GM12878 (cell line): ENCODE measurements around the gene DAAM1. TPM values are rescaled to one million over a fixed set of nuclear protein-coding genes. Genes with fewer than 3 reads are reported as not detected.
A peak's percentile ranks its signal among the peaks of the same experiment; 100 is the strongest.

ENCODE experiments used
- ATAC-seq: fragments of 200-7000 bp; cut with Tn5 transposase; 3 replicates; pipeline ENCODE4 v1.9.1; 2020; ENCODE audit warnings: mild to moderate bottlenecking, moderate library complexity
- BruUV-seq: library from RNA; stranded (reverse); fragments of 400-500 nt; replicated peaks from 2 replicates; lab custom pipeline; 2021; lab: Mats Ljungman, UMichigan
- CTCF ChIA-PET: fragments of 300-600 bp; sonication (Branson Sonifier 250); formaldehyde crosslinking; extraction: SDS; loops from one replicate; lab custom pipeline; 2021; ENCODE audit warnings: inconsistent platforms; lab: Yijun Ruan, JAX
- POLR2A ChIA-PET: fragments of 350-600 bp; formaldehyde crosslinking; extraction: SDS; loops from one replicate; lab custom pipeline; 2021; ENCODE audit warnings: inconsistent platforms; lab: Charles Lee
- RAD21 ChIA-PET: fragments of 300-600 bp; sonication (Branson Sonifier 250); formaldehyde crosslinking; loops from one replicate; lab custom pipeline; 2023; ENCODE audit warnings: antibody characterized with exemption; ENCODE audit not compliant: unreplicated experiment; lab: Charles Lee
- SMC1A ChIA-PET: fragments of 300-600 bp; sonication (Branson Sonifier 250); formaldehyde crosslinking; loops from one replicate; lab custom pipeline; 2023; ENCODE audit not compliant: unreplicated experiment, uncharacterized antibody; lab: Charles Lee
- DNase-seq: peaks from one replicate; pipeline ENCODE4 v3.0.0-alpha.2; 2011; ENCODE audit warnings: low read depth, low spot score
- FAIRE-seq: peaks from 3 replicates; lab custom pipeline; 2011; peaks lifted over from hg19 to GRCh38; lab: Jason Lieb, UNC
- H2AFZ ChIP-seq: 2 replicates; pipeline ENCODE4 v1.6.0; 2011; ENCODE audit warnings: low read depth, low read length, control low read depth; ENCODE audit not compliant: control insufficient read depth
- H3K27ac ChIP-seq: 2 replicates; pipeline ENCODE4 v1.5.1; 2011; ENCODE audit warnings: control low read depth; ENCODE audit not compliant: control insufficient read depth, insufficient read depth
- H3K27me3 ChIP-seq, 2 experiments: replicated peaks in 1 of 2; 2 replicates each; pipeline versions ENCODE4 v1.6.0 to v1.6.1; 2011; ENCODE audit warnings: low read length in 1 of 2; ENCODE audit not compliant: control insufficient read depth in 2 of 2, insufficient read depth in 2 of 2
- H3K36me3 ChIP-seq, 2 experiments: 2 replicates each; pipeline ENCODE4 v1.5.1; 2011; ENCODE audit warnings: low read length in 1 of 2; ENCODE audit not compliant: control insufficient read depth in 2 of 2, insufficient read depth in 2 of 2
- H3K4me1 ChIP-seq: 2 replicates; pipeline ENCODE4 v1.6.1; 2011; ENCODE audit warnings: mild to moderate bottlenecking, low read length, moderate library complexity, mixed read lengths; ENCODE audit not compliant: control insufficient read depth, insufficient read depth
- H3K4me2 ChIP-seq: 2 replicates; pipeline ENCODE4 v1.6.0; 2011; ENCODE audit warnings: control low read depth; ENCODE audit not compliant: control insufficient read depth, insufficient read depth
- H3K4me3 ChIP-seq: fragments of 200-600 bp; sonication (generic); 2 replicates; pipeline ENCODE4 v1.5.1; 2016
- H3K79me2 ChIP-seq: 2 replicates; pipeline ENCODE4 v1.6.0; 2011; ENCODE audit warnings: low read length; ENCODE audit not compliant: control insufficient read depth, insufficient read depth
- H3K9ac ChIP-seq: 2 replicates; pipeline ENCODE4 v1.8.0; 2011; ENCODE audit warnings: low read length, control low read depth, mixed read lengths; ENCODE audit not compliant: control insufficient read depth, insufficient read depth
- H3K9me3 ChIP-seq: replicated peaks from 3 replicates; pipeline ENCODE4 v1.5.1; 2011; ENCODE audit warnings: mild to moderate bottlenecking, low read length; ENCODE audit not compliant: control insufficient read depth, insufficient read depth
- H4K20me1 ChIP-seq: 2 replicates; pipeline ENCODE4 v1.6.0; 2011; ENCODE audit not compliant: control insufficient read depth, insufficient read depth
- IRF4 ChIP-seq: IDR thresholded peaks from 2 replicates; pipeline ENCODE4 v1.6.1; 2011; ENCODE audit warnings: low read depth, low read length
- KLF5 ChIP-seq: fragments of 450-650 bp; IDR thresholded peaks from 2 replicates; pipeline ENCODE4 v1.6.1; 2014; ENCODE audit warnings: mild to moderate bottlenecking; ENCODE audit not compliant: partially characterized antibody
- MEF2B ChIP-seq: fragments of 450-650 bp; IDR thresholded peaks from 2 replicates; pipeline ENCODE4 v1.6.1; 2018; ENCODE audit warnings: mild to moderate bottlenecking, moderate library complexity; ENCODE audit not compliant: partially characterized antibody, poor library complexity, severe bottlenecking
- MTA2 ChIP-seq: fragments of 450-650 bp; IDR thresholded peaks from 2 replicates; pipeline ENCODE4 v1.6.1; 2016; ENCODE audit warnings: low read depth, mild to moderate bottlenecking, moderate library complexity
- PML ChIP-seq: IDR thresholded peaks from 2 replicates; pipeline ENCODE4 v1.6.1; 2012; ENCODE audit warnings: low read length, inconsistent platforms
- RFX5 ChIP-seq: IDR thresholded peaks from 2 replicates; pipeline ENCODE4 v1.6.1; 2011; ENCODE audit warnings: low read depth, low read length, improper control_type of control experiment
- TAF1 ChIP-seq: IDR thresholded peaks from 2 replicates; pipeline ENCODE4 v1.6.1; 2011; ENCODE audit warnings: mild to moderate bottlenecking, low read depth, low read length, borderline replicate concordance
- ZNF24 ChIP-seq: fragments of 450-650 bp; IDR thresholded peaks from 2 replicates; pipeline ENCODE4 v1.6.1; 2017; ENCODE audit warnings: antibody characterized with exemption, mild to moderate bottlenecking
- in situ Hi-C: fragments of 300-500 bp; cut with MboI; formaldehyde crosslinking; loops from 9 replicates; pipeline ENCODE4 v1.14.3; 2018; ENCODE audit warnings: mixed read lengths
- intact Hi-C: fragments of 100-400 bp; cut with micrococcal nuclease; formaldehyde crosslinking; loops from one replicate; pipeline ENCODE4 v1.14.2; 2022; ENCODE audit not compliant: unreplicated experiment
- polyA plus RNA-seq, 11 experiments: library from polyadenylated mRNA; depleted of rRNA in 4 of 11; unstranded in 6 of 11; stranded (reverse) in 5 of 11; fragments of >200 nt; fragmentation: Nextera tagmentation in 4 of 11; fragmentation: Illumina TruSeq in 1 of 11; extraction: Ambion mirVana in 4 of 11; extraction: Trizol in 1 of 11; gene quantifications; 1 replicate in 1 of 11; 2 replicates in 10 of 11; pipeline versions ENCODE4 v1.2.1 to v1.2.3, GENCODE V29; 2011 to 2016; ENCODE audit warnings: inconsistent platforms in 2 of 11, missing spikeins in 2 of 11, low read depth in 1 of 11
- total RNA-seq, 4 experiments: library from RNA; depleted of rRNA in 3 of 4; stranded (reverse); fragments of >200 nt in 3 of 4; fragmentation: Illumina TruSeq in 1 of 4; extraction: Trizol in 1 of 4; gene quantifications; 2 replicates each; pipeline versions ENCODE4 v1.2.1 to v1.2.3, GENCODE V29; 2013 to 2021
- TF ChIP-seq, protein P1 (sequence below): IDR thresholded peaks from 2 replicates; pipeline ENCODE4 v1.6.1; 2011; ENCODE audit warnings: low read depth, low read length, improper control_type of control experiment, borderline replicate concordance

Gene DAAM1
- total and polyA plus RNA-seq, 10 of the 15 experiments (the other 5 are each of a cell fraction or from before 2014, with no cell fraction given), result 13.8 to 32.4 (median 24.2) TPM

DNA sequence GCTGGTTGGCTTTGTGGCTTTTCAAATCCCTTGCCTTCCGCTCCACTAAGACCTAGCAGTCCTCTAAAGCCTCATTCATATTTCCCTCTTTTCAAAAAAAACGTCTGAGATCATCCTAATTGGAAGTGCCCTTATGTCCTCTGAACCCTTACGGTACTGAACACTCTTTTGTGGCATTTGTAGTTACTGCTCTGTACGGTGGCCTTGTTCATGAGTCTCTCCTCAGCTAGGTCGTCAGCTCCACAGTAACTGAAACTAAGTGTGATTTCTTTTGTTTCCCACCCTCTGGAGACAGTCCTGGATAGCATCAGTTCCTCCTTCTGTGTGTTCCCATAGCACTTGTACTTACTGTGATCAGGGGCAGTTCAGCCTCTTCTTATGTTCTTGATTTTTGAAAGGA lies 49.7 kb downstream of the DAAM1 start (continued):
- TF ChIP-seq, protein P1, sequence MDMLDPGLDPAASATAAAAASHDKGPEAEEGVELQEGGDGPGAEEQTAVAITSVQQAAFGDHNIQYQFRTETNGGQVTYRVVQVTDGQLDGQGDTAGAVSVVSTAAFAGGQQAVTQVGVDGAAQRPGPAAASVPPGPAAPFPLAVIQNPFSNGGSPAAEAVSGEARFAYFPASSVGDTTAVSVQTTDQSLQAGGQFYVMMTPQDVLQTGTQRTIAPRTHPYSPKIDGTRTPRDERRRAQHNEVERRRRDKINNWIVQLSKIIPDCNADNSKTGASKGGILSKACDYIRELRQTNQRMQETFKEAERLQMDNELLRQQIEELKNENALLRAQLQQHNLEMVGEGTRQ, result no peak
- no peak for TF ChIP-seq IRF4
- TF ChIP-seq, all 136 proteins: peak for 0

DNA sequence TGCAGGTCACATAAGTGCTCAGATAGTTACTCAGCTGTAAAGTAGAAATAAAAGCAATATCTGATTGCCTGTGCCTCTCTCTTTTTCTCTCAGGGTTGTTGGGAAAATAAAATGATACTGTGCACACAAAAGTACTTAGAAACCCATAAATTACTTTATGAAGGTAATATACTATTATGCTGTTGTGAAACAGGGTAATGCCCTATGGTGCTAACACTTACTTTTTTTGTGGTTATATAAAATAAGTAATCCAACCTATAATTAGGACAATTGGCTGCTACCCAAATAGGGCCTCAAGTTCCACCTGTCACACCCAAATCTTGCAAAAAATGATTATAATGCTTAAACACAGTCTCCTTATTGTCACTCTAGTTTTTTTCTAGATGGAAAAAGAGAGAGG lies 50.6 kb downstream of the DAAM1 start:
- CTCF ChIA-PET, result interaction anchor here (0.7 to 1.3 kb wide), 3 partner anchors 26 to 51 kb away, joined by 3 read pairs; partner anchors contain the start of gene DAAM1
- no peak overlapping the region for H2AFZ ChIP-seq
- SMC1A ChIA-PET, result interaction anchor here (0.7 to 9.6 kb wide), 11 partner anchors 9 to 393 kb away, joined by 3 to 81 read pairs (median 5); no protein-coding TSS in a partner anchor
- in situ Hi-C loops (no loop called here), intact Hi-C loops (no loop called here)
- H4K20me1 ChIP-seq, result no peaks in the 10 kb centered on the region
- H3K9me3 ChIP-seq, result no peaks in the 10 kb centered on the region; the same call in 1 of the 3 replicates
- DNase-seq, result no peak
- H3K36me3 ChIP-seq, result no peaks in the 10 kb centered on the region
- BruUV-seq, result no TSS peak
- H3K27me3 ChIP-seq, result no peaks in the 10 kb centered on the region
- no peak overlapping the region for H3K4me3 ChIP-seq
- RAD21 ChIA-PET, result interaction anchor here (1.1 to 2.2 kb wide), 3 partner anchors 24 to 50 kb away, joined by 3 to 6 read pairs (median 4); no protein-coding TSS in a partner anchor
- POLR2A ChIA-PET, result interaction anchor here (0.9 to 1.2 kb wide), 2 partner anchors 26 to 49 kb away, joined by 4 read pairs; no protein-coding TSS in a partner anchor
- peak; percentile 29; the same call in 1 of the 2 replicates for TF ChIP-seq MTA2
- TF ChIP-seq RFX5, result no peak
- no peak for TF ChIP-seq KLF5
- no peak for TF ChIP-seq ZNF24
- no peak for TF ChIP-seq TAF1
- TF ChIP-seq MEF2B, result peak; percentile 10
- TF ChIP-seq PML, result no peak
- TF ChIP-seq, all 136 proteins: peak for 2
- no peak overlapping the region for H3K4me2 ChIP-seq
- no peak overlapping the region for H3K27ac ChIP-seq
- ATAC-seq (no peak; the same call in 2 of the 3 replicates), FAIRE-seq (no peak)
- H3K4me1 ChIP-seq, result peaks cover 11% of the 10 kb centered on the region
- H3K9ac ChIP-seq, result no peak overlapping the region
- H3K79me2 ChIP-seq, result peaks cover 12% of the 10 kb centered on the region
